H1 (cell line): ENCODE results near the gene XPNPEP2. TPM values are rescaled to one million over a fixed set of nuclear protein-coding genes. Genes with fewer than 3 reads are reported as not detected.
"Not testable (repeated sequence)": the region's sequence is repeated elsewhere in the genome, so short reads cannot be mapped to it uniquely, and the experiment has no call there.

Experiments
- CTCF ChIA-PET: fragments of 300-600 bp; sonication (Branson Sonifier 250); formaldehyde crosslinking; loops from one replicate; lab custom pipeline; 2021; ENCODE audit not compliant: partially characterized antibody; lab: Charles Lee
- POLR2A ChIA-PET: fragments of 300-600 bp; sonication (Branson Sonifier 250); formaldehyde crosslinking; loops from one replicate; lab custom pipeline; 2021; ENCODE audit warnings: inconsistent platforms; ENCODE audit not compliant: partially characterized antibody; lab: Charles Lee
- DNase-seq, 2 experiments: peaks; one replicate each; pipeline versions ENCODE4 v3.0.0 to v3.0.0-alpha.2; 2010 to 2022; ENCODE audit warnings: low spot score in 2 of 2, low read depth in 1 of 2, mixed read lengths in 1 of 2
- FAIRE-seq: peaks from 2 replicates; lab custom pipeline; 2011; peaks lifted over from hg19 to GRCh38; lab: Jason Lieb, UNC
- H2AFZ ChIP-seq: 2 replicates; pipeline ENCODE4 v1.8.1; 2012; ENCODE audit warnings: low read length, inconsistent platforms
- H2AK5ac ChIP-seq: 2 replicates; pipeline ENCODE4 v1.6.1; 2013; ENCODE audit warnings: low read depth, low read length
- H2BK120ac ChIP-seq: replicated peaks from 2 replicates; pipeline ENCODE3; 2013; ENCODE audit warnings: low read depth, low read length, inconsistent platforms
- H2BK12ac ChIP-seq: 2 replicates; pipeline ENCODE4 v1.6.1; 2013; ENCODE audit warnings: low read depth, low read length
- H2BK15ac ChIP-seq: 2 replicates; pipeline ENCODE4 v1.6.1; 2013; ENCODE audit warnings: low read length
- H2BK20ac ChIP-seq: 2 replicates; pipeline ENCODE4 v1.6.1; 2013; ENCODE audit warnings: low read length
- H2BK5ac ChIP-seq: 2 replicates; pipeline ENCODE4 v1.6.1; 2013; ENCODE audit warnings: low read depth, low read length
- H3K14ac ChIP-seq: 2 replicates; pipeline ENCODE4 v1.6.1; 2013; ENCODE audit warnings: inconsistent platforms; ENCODE audit not compliant: insufficient read length
- H3K18ac ChIP-seq: 2 replicates; pipeline ENCODE4 v1.6.1; 2013; ENCODE audit warnings: low read length; ENCODE audit errors: extremely low read depth
- H3K23ac ChIP-seq: 2 replicates; pipeline ENCODE4 v1.6.1; 2013; ENCODE audit warnings: inconsistent platforms; ENCODE audit not compliant: insufficient read length
- H3K23me2 ChIP-seq: 2 replicates; pipeline ENCODE4 v1.6.1; 2013; ENCODE audit warnings: low read depth, low read length
- H3K27ac ChIP-seq: 2 replicates; pipeline ENCODE4 v1.6.1; 2011; ENCODE audit warnings: low read depth, low read length, inconsistent platforms
- H3K27me3 ChIP-seq, 4 experiments: replicated peaks in 1 of 4; 1 replicate in 1 of 4; 2 replicates in 3 of 4; pipeline versions ENCODE4 v1.6.1 to v1.8.1; 2011 to 2013; ENCODE audit warnings: low read length in 3 of 4, mild to moderate bottlenecking in 3 of 4, inconsistent platforms in 2 of 4, mixed read lengths in 2 of 4, moderate library complexity in 1 of 4; ENCODE audit not compliant: control insufficient read depth in 3 of 4, insufficient read depth in 3 of 4; ENCODE audit errors: extremely low read depth in 1 of 4
- H3K36me3 ChIP-seq, 4 experiments: 2 replicates each; pipeline versions ENCODE4 v1.6.1 to v1.8.1; 2011 to 2013; ENCODE audit warnings: mild to moderate bottlenecking in 4 of 4, low read length in 3 of 4, moderate library complexity in 2 of 4, control low read depth in 1 of 4, inconsistent platforms in 1 of 4; ENCODE audit not compliant: insufficient read depth in 4 of 4, control insufficient read depth in 2 of 4
- H3K4ac ChIP-seq: replicated peaks from 2 replicates; pipeline ENCODE3; 2013; ENCODE audit warnings: low read length, low read depth, mixed read lengths, inconsistent platforms; ENCODE audit not compliant: insufficient read length
- H3K4me1 ChIP-seq, 4 experiments: replicated peaks in 1 of 4; 1 replicate in 1 of 4; 2 replicates in 3 of 4; pipeline versions ENCODE4 v1.6.1 to v1.8.1; 2011 to 2013; ENCODE audit warnings: low read length in 3 of 4, inconsistent platforms in 2 of 4, mixed read lengths in 1 of 4; ENCODE audit not compliant: insufficient read depth in 4 of 4, control insufficient read depth in 3 of 4
- H3K4me2 ChIP-seq, 2 experiments: 2 replicates each; pipeline versions ENCODE4 v1.6.1 to v1.8.1; 2011 to 2013; ENCODE audit warnings: low read depth in 2 of 2, low read length in 2 of 2, control low read depth in 1 of 2, inconsistent platforms in 1 of 2, mild to moderate bottlenecking in 1 of 2; ENCODE audit not compliant: insufficient read depth in 1 of 2
- H3K4me3 ChIP-seq, 4 experiments: fragments of 200-600, 300-600 bp in 1 of 4; sonication (generic), shearing (Covaris generic), sonication (Bioruptor Twin) in 1 of 4; 2 replicates each; pipeline versions ENCODE4 v1.5.1 to v1.8.1; 2011 to 2016; ENCODE audit warnings: low read length in 4 of 4, low read depth in 3 of 4, control low read depth in 2 of 4, inconsistent platforms in 2 of 4, mild to moderate bottlenecking in 2 of 4, mixed read lengths in 1 of 4, moderate library complexity in 1 of 4; ENCODE audit not compliant: insufficient read depth in 2 of 4; ENCODE audit errors: extremely low read depth in 1 of 4
- H3K56ac ChIP-seq: replicated peaks from 2 replicates; pipeline ENCODE3; 2013; ENCODE audit warnings: low read depth, mild to moderate bottlenecking, mixed read lengths, low read length, inconsistent platforms; ENCODE audit not compliant: insufficient read length
- H3K79me1 ChIP-seq: 2 replicates; pipeline ENCODE4 v1.6.1; 2013; ENCODE audit warnings: low read depth, low read length, control low read depth
- H3K79me2 ChIP-seq, 2 experiments: 2 replicates each; pipeline versions ENCODE4 v1.6.1 to v1.8.1; 2012 to 2013; ENCODE audit warnings: low read length in 2 of 2, mild to moderate bottlenecking in 2 of 2, inconsistent platforms in 1 of 2; ENCODE audit not compliant: insufficient read depth in 2 of 2, control insufficient read depth in 1 of 2
- H3K9ac ChIP-seq, 4 experiments: replicated peaks in 1 of 4; 1 replicate in 1 of 4; 2 replicates in 3 of 4; pipeline versions ENCODE4 v1.6.1 to v1.8.1; 2011 to 2013; ENCODE audit warnings: low read depth in 3 of 4, low read length in 3 of 4, control low read depth in 2 of 4, mild to moderate bottlenecking in 2 of 4, moderate library complexity in 2 of 4, inconsistent platforms in 1 of 4; ENCODE audit errors: extremely low read depth in 1 of 4
- H3K9me3 ChIP-seq, 2 experiments: 2 replicates each; pipeline versions ENCODE4 v1.6.1 to v1.8.1; 2012 to 2013; ENCODE audit warnings: mild to moderate bottlenecking in 2 of 2, moderate library complexity in 2 of 2, control low read depth in 1 of 2, inconsistent platforms in 1 of 2, low read depth in 1 of 2, low read length in 1 of 2, mixed read lengths in 1 of 2; ENCODE audit not compliant: insufficient read depth in 2 of 2
- H4K20me1 ChIP-seq, 2 experiments: replicated peaks in 1 of 2; 2 replicates each; pipeline versions ENCODE3 to v1.8.1; 2011 to 2013; ENCODE audit warnings: inconsistent platforms in 2 of 2, low read length in 2 of 2, mild to moderate bottlenecking in 1 of 2; ENCODE audit not compliant: insufficient read depth in 2 of 2, control insufficient read depth in 1 of 2
- H4K5ac ChIP-seq: 2 replicates; pipeline ENCODE4 v1.6.1; 2013; ENCODE audit warnings: low read length, low read depth, mixed read lengths, inconsistent platforms; ENCODE audit not compliant: insufficient read length
- H4K8ac ChIP-seq: 2 replicates; pipeline ENCODE4 v1.8.0; 2013; ENCODE audit warnings: mild to moderate bottlenecking, moderate library complexity, low read length, inconsistent platforms; ENCODE audit not compliant: insufficient read depth; ENCODE audit errors: extremely low read depth
- H4K91ac ChIP-seq: replicated peaks from 2 replicates; pipeline ENCODE3; 2013; ENCODE audit warnings: low read length, mixed read lengths, inconsistent platforms; ENCODE audit not compliant: insufficient read length
- WGBS, 2 experiments: shearing (Covaris generic) in 1 of 2; methylation state at CpG; one replicate each; pipeline versions ENCODE4 v1.1.6 to v1.1.7; 2013 to 2015; ENCODE audit warnings: low lambda C conversion rate in 2 of 2, mixed read lengths in 2 of 2, inconsistent platforms in 1 of 2, low coverage in 1 of 2, missing lambda C conversion rate in 1 of 2; ENCODE audit not compliant: insufficient replicate concordance in 2 of 2, insufficient coverage in 1 of 2, insufficient read length in 1 of 2; ENCODE audit errors: extremely low coverage in 1 of 2, missing lambda C conversion rate in 1 of 2; 5-methylcytosine and 5-hydroxymethylcytosine counted together
- polyA plus RNA-seq, 7 experiments: library from polyadenylated mRNA; depleted of rRNA in 3 of 7; stranded (reverse) in 5 of 7; unstranded in 2 of 7; fragments of >200 nt in 5 of 7; fragments of 200-250 nt in 2 of 7; gene quantifications; 1 replicate in 5 of 7; 2 replicates in 1 of 7; 4 replicates in 1 of 7; pipeline versions ENCODE4 v1.2.1 to v1.2.3, GENCODE V29; 2011 to 2013; ENCODE audit warnings: missing spikeins in 2 of 7, mixed read lengths in 2 of 7
- total RNA-seq: library from RNA; stranded (reverse); fragmentation: NEBNext Ultra II Directional; extraction: Animal tissue kit (Norgen Biotek cat#: 25700); gene quantifications from 2 replicates; pipeline ENCODE4 v1.2.1, GENCODE V29; 2021

Gene XPNPEP2
- total and polyA plus RNA-seq, 2 of the 8 experiments (the other 6 are each of a cell fraction or from before 2014, with no cell fraction given) = 0.27 TPM; not detected in 1

GRCh38 chrX:129742759-129743152 lies 4.0 kb downstream of the XPNPEP2 start:
- H3K27ac ChIP-seq, H3K36me3 ChIP-seq, H3K14ac ChIP-seq, H3K4ac ChIP-seq, H4K8ac ChIP-seq, POLR2A ChIA-PET, H3K79me1 ChIP-seq, H2AFZ ChIP-seq, H2BK20ac ChIP-seq, H3K9me3 ChIP-seq, H4K5ac ChIP-seq, H3K56ac ChIP-seq, H3K79me2 ChIP-seq, H3K23me2 ChIP-seq, H2BK15ac ChIP-seq, H3K4me2 ChIP-seq, H3K23ac ChIP-seq, DNase-seq, FAIRE-seq, H3K4me3 ChIP-seq, H2BK5ac ChIP-seq, H2AK5ac ChIP-seq, H3K9ac ChIP-seq, H4K91ac ChIP-seq, H2BK120ac ChIP-seq, H2BK12ac ChIP-seq, H4K20me1 ChIP-seq, H3K27me3 ChIP-seq, H3K18ac ChIP-seq: not testable (repeated sequence)
- WGBS, 2 experiments = 83% methylated on average over 4 of the region's 6 CpGs; no CpG with 5 or more reads in 1 of the 2 experiments
- H3K4me1 ChIP-seq = peaks cover 0 to 12% (median 4%) of the 10 kb centered on the region in 4 experiments; a peak in 4 of 7 replicates
- CTCF ChIA-PET = interaction anchor here (1.0 to 3.4 kb wide), 3 partner anchors 11 to 111 kb away, joined by 3 to 13 read pairs (median 3); no protein-coding TSS in a partner anchor
